Suprapubic skin (tissue), 4 donors: ENCODE results near the gene NLN. TPM values are rescaled to one million over a fixed set of nuclear protein-coding genes. Genes with fewer than 3 reads are reported as not detected.

Experiments used
- DNase-seq, 2 donors: peaks; one replicate each; pipeline ENCODE4 v3.0.0-alpha.2; 2019; ENCODE audit warnings: low spot score in 2 of 2
- H3K27ac ChIP-seq: fragments of 200-600 bp; sonication (generic); one replicate; pipeline ENCODE4 v1.5.1; 2019
- H3K27me3 ChIP-seq: fragments of 200-600 bp; sonication (generic); one replicate; pipeline ENCODE4 v1.5.1; 2019
- H3K36me3 ChIP-seq: fragments of 200-600 bp; sonication (generic); one replicate; pipeline ENCODE4 v1.5.1; 2019
- H3K4me1 ChIP-seq: fragments of 200-600 bp; sonication (generic); one replicate; pipeline ENCODE4 v1.5.1; 2019
- H3K4me3 ChIP-seq: fragments of 200-600 bp; sonication (generic); one replicate; pipeline ENCODE4 v1.5.1; 2019; ENCODE audit warnings: mild to moderate bottlenecking
- H3K9me3 ChIP-seq: fragments of 200-600 bp; sonication (generic); one replicate; pipeline ENCODE4 v1.5.1; 2019
- EP300 ChIP-seq: sonication (generic); formaldehyde crosslinking; IDR thresholded peaks from one replicate; pipeline ENCODE4 v1.6.1; 2017; ENCODE audit warnings: antibody characterized with exemption
- POLR2A ChIP-seq, 2 donors: fragments of 450-650 bp; IDR thresholded peaks; one replicate each; pipeline ENCODE4 v1.6.1; 2017; ENCODE audit warnings: antibody characterized with exemption in 2 of 2, mild to moderate bottlenecking in 2 of 2, moderate library complexity in 2 of 2
- POLR2AphosphoS5 ChIP-seq, 3 donors: sonication (generic); formaldehyde crosslinking; IDR thresholded peaks; one replicate each; pipeline ENCODE4 v1.6.1; 2017; ENCODE audit warnings: antibody characterized with exemption in 3 of 3
- WGBS: methylation state at CpG from one replicate; pipeline ENCODE4 v1.1.5; 2018; 5-methylcytosine and 5-hydroxymethylcytosine counted together
- total RNA-seq, 4 donors: library from RNA; depleted of rRNA; stranded (reverse); fragments of >200 nt; gene quantifications; one replicate each; pipeline ENCODE4 v1.1.0, GENCODE V29; 2016
- TF ChIP-seq, protein P1 (sequence below), 2 donors: fragments of 200-600 bp in 1 of 2; fragments of 450-650 bp in 1 of 2; sonication (generic) in 1 of 2; IDR thresholded peaks; one replicate each; pipeline ENCODE4 v1.5.1; 2016 to 2019; ENCODE audit warnings: antibody characterized with exemption in 2 of 2, mild to moderate bottlenecking in 1 of 2, moderate library complexity in 1 of 2

The NLN gene
- total RNA-seq, 4 donors from 2014 or later = 6.4 to 17.9 (median 14.0) TPM

DNA sequence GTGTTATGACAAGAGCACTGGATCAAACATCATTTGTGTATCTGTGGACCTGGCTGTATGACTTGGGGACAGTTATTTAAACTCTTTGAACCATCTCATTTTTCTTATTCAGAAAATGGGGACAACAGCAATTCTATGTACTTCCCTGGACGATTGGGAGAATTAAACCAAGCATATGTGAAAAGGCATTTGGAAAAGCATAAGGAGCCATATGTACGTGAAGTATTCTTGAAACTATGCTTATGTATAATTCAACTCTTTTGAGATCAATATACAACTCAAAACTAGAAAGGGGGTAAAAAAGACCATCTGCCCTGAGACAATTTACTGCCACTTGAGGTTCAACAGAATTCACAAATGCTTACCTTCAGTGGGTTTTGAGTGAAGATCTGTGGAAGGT, 75.5 kb downstream of the NLN start:
- Histone ChIP-seq H3K4me1 (no peaks in the 10 kb centered on the region), H3K36me3 (no peaks in the 10 kb centered on the region), H3K9me3 (no peaks in the 10 kb centered on the region), H3K27ac (no peak overlapping the region), H3K27me3 (no peaks in the 10 kb centered on the region), H3K4me3 (no peak overlapping the region)
- DNase-seq = no peak
- no peak for TF ChIP-seq POLR2AphosphoS5 (IDR thresholded peaks at IDR 0.05)
- TF ChIP-seq EP300 = no peak
- no peak for TF ChIP-seq POLR2A (IDR thresholded peaks at IDR 0.05)
- 90% methylated on average over 2 of the region's 2 CpGs for WGBS

DNA sequence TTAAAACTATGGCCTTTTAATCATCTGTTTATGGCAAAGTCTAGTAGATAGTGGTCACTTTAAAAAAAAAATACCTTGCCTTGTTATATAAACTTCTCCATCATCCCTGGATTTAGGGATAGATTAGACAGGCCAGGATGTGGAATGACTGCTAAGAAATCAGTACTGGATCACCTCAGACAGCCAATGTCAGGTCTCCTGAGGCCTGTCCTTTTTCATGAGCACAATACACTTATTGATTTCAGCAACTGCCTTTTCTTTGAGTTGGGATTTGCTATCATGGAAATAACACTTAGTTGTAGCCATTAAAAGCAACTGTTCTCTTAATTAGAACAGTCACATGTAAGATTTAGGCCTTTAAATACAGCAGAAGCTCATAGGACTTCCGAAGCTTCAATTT, 77.9 kb downstream of the NLN start:
- Histone ChIP-seq H3K36me3 (no peaks in the 10 kb centered on the region), H3K27ac (no peak overlapping the region), H3K27me3 (no peaks in the 10 kb centered on the region), H3K9me3 (no peaks in the 10 kb centered on the region), H3K4me1 (no peaks in the 10 kb centered on the region), H3K4me3 (no peak overlapping the region)
- WGBS = 94% methylated on average over 1 of the region's 1 CpG
- DNase-seq = no peak
- TF ChIP-seq EP300 (no peak), POLR2AphosphoS5 (IDR thresholded peaks at IDR 0.05) (no peak), POLR2A (IDR thresholded peaks at IDR 0.05) (no peak)
- TF ChIP-seq, protein P1, sequence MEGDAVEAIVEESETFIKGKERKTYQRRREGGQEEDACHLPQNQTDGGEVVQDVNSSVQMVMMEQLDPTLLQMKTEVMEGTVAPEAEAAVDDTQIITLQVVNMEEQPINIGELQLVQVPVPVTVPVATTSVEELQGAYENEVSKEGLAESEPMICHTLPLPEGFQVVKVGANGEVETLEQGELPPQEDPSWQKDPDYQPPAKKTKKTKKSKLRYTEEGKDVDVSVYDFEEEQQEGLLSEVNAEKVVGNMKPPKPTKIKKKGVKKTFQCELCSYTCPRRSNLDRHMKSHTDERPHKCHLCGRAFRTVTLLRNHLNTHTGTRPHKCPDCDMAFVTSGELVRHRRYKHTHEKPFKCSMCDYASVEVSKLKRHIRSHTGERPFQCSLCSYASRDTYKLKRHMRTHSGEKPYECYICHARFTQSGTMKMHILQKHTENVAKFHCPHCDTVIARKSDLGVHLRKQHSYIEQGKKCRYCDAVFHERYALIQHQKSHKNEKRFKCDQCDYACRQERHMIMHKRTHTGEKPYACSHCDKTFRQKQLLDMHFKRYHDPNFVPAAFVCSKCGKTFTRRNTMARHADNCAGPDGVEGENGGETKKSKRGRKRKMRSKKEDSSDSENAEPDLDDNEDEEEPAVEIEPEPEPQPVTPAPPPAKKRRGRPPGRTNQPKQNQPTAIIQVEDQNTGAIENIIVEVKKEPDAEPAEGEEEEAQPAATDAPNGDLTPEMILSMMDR (IDR thresholded peaks at IDR 0.05) = no peak

DNA sequence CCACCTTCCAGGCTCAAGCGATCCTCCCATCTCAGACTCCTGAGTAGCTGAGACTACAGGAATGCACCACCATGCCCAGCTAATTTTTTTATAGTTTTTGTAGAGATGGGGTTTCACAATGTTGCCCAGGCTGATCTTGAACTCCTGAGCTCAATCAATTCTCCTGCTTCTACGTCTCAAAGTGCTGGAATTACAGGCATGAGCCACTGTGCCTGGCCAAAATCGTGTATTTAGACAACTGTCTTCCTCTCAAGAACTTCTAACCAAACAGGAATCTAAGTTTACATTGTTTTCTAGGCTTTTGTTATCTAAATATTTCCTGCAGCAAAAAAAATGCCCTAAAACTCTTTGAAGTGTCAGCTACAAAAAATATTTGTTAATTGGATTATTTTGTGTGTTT, 78.8 kb downstream of the NLN start:
- DNase-seq = no peak

DNA sequence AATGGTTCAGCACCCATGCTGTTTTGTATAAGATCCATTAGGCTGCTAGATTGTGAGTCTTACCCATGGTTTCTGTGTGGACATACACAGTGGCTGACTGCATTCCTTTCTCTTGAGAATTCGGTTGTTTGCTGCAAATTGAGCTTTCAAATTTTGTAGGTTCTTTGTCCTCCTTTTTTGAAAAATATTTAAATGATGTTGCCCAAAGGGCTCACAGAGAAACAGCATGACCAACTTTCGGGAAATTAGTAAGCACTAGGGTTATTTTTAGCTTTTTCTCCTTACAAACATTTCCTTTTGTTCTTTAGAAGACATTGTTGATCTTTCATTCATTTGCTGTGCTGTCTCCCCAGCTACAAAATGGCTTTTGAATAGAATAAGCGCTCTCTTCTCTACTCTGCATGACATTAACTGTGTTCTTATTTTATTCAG, 79.4 kb downstream of the NLN start:
- no peak overlapping the region for H3K27ac ChIP-seq
- 76% methylated on average over 3 of the region's 3 CpGs for WGBS
- no peak overlapping the region for H3K4me3 ChIP-seq
- peaks cover 2% of the 10 kb centered on the region for H3K36me3 ChIP-seq
- H3K4me1 ChIP-seq = no peaks in the 10 kb centered on the region
- no peaks in the 10 kb centered on the region for H3K27me3 ChIP-seq
- H3K9me3 ChIP-seq = no peaks in the 10 kb centered on the region
- no peak for TF ChIP-seq EP300
- no peak for TF ChIP-seq POLR2AphosphoS5 (IDR thresholded peaks at IDR 0.05)
- TF ChIP-seq, protein P1 (IDR thresholded peaks at IDR 0.05) = no peak
- no peak for TF ChIP-seq POLR2A (IDR thresholded peaks at IDR 0.05)
- no peak for DNase-seq

More for the DNA sequence above, 78.8 kb downstream of the NLN start:
- no peaks in the 10 kb centered on the region for H3K4me1 ChIP-seq
- H3K27ac ChIP-seq = no peak overlapping the region
- H3K4me3 ChIP-seq = no peak overlapping the region
- H3K36me3 ChIP-seq = no peaks in the 10 kb centered on the region
- H3K9me3 ChIP-seq = no peaks in the 10 kb centered on the region
- TF ChIP-seq POLR2A (IDR thresholded peaks at IDR 0.05) (no peak), EP300 (no peak), POLR2AphosphoS5 (IDR thresholded peaks at IDR 0.05) (no peak)
- TF ChIP-seq, protein P1 (IDR thresholded peaks at IDR 0.05) = no peak
- no peaks in the 10 kb centered on the region for H3K27me3 ChIP-seq
- WGBS = 87% methylated on average over 3 of the region's 3 CpGs

DNA sequence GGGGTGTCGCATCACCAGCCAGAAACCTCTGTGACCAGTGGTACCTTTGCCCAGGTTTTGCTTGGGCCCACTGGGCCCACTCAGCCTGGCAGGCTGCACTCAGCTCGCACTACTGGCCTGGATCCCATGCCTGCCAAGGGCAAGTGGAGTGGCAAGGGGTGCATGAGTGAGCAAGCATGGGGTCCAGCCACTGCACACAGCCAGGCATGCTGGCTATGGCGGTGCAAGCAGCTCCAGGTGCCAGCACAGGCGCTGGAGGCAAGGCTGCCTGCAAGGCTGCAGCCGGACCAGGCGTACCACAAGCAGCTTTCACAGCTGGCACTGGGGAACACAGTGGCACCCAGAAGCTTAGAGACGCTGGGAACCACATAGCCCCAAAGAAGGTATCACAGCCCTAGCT, 80.1 kb downstream of the NLN start:
- H3K4me1 ChIP-seq = no peaks in the 10 kb centered on the region
- DNase-seq = no peak
- H3K36me3 ChIP-seq = peaks cover 2% of the 10 kb centered on the region
- H3K4me3 ChIP-seq = no peak overlapping the region
- no peaks in the 10 kb centered on the region for H3K27me3 ChIP-seq
- H3K27ac ChIP-seq = no peak overlapping the region
- H3K9me3 ChIP-seq = no peaks in the 10 kb centered on the region
- WGBS = 100% methylated on average over 1 of the region's 7 CpGs
- TF ChIP-seq, protein P1 (IDR thresholded peaks at IDR 0.05) = no peak
- TF ChIP-seq EP300 = no peak
- no peak for TF ChIP-seq POLR2AphosphoS5 (IDR thresholded peaks at IDR 0.05)
- no peak for TF ChIP-seq POLR2A (IDR thresholded peaks at IDR 0.05)

DNA sequence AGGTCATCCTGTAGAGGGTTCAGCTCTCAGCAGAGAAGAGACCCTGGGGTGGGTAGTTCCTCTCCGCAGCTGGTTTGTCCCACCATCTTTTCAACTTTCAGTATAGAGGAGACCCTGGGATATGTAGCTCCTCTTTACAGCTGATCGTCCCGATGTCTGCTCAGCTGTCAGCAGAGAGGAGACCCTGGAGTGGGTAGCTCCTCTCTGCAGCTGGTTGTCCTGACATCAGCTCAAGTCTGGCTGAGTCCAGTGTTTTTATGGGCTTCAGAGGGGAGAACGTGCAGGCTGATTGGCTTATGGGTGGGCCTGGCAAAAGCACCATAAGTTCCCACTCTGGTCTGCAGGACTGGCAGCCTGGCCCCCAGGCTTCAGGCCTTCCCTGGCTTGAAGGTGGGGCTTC, 80.8 kb downstream of the NLN start:
- no peaks in the 10 kb centered on the region for H3K27me3 ChIP-seq
- 83% methylated on average over 3 of the region's 4 CpGs for WGBS
- no peaks in the 10 kb centered on the region for H3K4me1 ChIP-seq
- H3K36me3 ChIP-seq = peaks cover 2% of the 10 kb centered on the region
- H3K9me3 ChIP-seq = no peaks in the 10 kb centered on the region
- no peak for TF ChIP-seq POLR2AphosphoS5 (IDR thresholded peaks at IDR 0.05)
- no peak for TF ChIP-seq EP300
- TF ChIP-seq POLR2A (IDR thresholded peaks at IDR 0.05) = no peak
- TF ChIP-seq, protein P1 (IDR thresholded peaks at IDR 0.05) = no peak
- no peak for DNase-seq
- no peak overlapping the region for H3K27ac ChIP-seq
- H3K4me3 ChIP-seq = no peak overlapping the region
